HG03558 (cell line): ENCODE measurements around the gene SIMC1.
"Not testable (repeated sequence)": the region's sequence is repeated elsewhere in the genome, so short reads cannot be mapped to it uniquely, and the experiment has no call there.

ENCODE experiments used
- ATAC-seq: cut with Tn5 transposase; IDR thresholded peaks from one replicate; pipeline ENCODE4 v1.9.1; 2021; ENCODE audit warnings: moderate number of reproducible peaks; ENCODE audit not compliant: unreplicated experiment; ENCODE audit errors: extremely low read depth

Gene SIMC1

DNA sequence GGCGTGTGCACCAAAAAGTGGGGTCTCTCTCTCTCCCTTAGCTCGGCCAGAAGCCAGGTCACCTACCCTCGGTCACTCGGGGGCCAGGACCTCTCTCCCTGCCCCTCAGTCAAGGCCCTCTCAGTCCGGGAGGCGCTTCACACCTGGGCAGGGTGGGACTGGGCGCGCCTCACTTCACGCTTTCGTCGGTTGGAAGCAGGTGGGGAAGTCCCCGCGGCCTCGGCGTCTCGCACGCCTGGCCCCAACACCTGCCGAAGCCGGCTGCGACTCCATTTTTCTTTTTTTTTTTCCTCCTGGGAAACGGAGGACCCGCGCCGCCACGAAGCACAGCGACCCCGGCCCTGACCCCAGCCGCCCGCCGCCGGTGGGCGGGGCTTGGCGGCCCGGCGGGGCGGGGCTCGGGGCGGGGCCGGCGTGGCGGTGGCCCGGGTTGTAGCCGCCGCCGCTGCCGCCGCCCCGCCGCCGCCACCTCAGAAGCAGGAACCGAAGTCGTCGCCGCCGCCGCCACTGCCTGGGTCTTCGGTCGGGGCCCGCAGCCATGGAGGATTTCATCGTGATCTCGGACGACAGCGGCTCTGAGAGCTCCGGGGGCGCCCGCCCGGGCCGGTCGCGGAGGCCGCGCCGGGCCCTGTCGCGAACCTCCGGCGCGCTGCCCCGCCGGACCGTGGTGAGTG is at the start of gene SIMC1:
Gene SIMC1 (plus strand): TSS at position 454 of the 674 bp plus-strand sequence. CDS start 85 bp downstream, at position 539.
- ATAC-seq: not testable (repeated sequence)

GRCh38 chr5:176188506-176189193 is 49.6 kb upstream of the SIMC1 start:
- ATAC-seq: no peak

DNA sequence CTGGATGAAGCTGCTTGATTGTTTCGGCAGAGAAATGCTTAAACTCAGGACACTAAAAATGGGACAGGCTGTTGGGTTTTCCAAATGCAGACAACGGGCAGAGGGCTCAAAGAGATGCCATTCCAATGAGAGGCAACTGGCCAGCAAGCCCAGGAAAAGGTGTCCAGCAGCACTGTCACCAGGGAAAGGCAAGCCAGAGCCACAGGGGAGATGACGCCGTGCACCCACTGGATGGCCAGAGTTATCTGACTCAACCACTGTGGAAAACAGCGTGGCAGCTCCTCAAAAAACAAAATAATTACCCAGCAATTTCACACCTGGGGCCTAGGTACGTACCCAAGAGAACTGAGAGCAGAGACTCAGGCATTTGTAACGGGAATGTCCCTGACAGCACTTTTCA is 48.4 kb upstream of the SIMC1 start:
- ATAC-seq: no peak

DNA sequence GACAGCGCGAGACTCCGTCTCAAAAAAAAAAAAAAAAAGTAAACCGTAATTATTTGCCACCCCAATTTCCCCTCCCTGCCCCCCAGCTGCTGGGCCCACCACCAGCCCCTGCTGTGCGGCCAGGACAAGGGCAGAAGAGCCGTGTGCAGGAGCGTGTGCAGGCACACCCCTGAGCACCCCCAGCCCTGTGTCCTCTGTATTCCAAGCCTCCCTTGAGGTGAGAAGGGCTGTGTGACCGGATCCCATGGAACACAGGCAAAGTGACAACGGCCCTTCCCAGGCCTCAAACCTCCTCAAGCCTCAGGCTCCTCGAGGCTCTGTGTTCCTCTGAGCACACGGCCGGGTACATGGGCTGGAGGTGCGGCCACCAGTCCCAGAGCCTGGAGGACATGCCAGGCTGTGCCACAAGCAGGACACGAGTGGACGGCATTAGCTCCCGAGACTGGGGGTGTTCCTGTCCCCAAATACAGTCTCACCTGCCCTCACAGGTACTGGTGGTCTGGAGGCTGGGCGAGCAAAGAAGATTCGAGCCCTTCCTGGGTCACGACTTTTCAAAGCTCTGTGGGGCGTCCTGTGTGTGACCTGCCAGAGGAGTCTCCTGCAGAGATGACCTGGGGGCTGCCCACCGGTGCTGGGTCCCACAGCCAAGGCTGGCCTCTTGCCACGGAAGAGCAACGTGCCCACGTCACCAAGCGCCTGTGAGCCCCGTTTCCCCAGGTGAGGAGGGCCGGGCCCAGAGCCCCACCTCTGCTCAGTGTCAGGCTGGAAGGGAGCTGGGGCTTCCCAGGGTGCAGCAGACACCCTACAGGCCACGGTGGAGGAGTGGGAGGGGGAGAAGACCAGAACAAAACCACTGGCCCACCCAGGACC is 47.1 kb upstream of the SIMC1 start:
- no peak for ATAC-seq

GRCh38 chr5:176192094-176192721 is 46.0 kb upstream of the SIMC1 start:
- no peak for ATAC-seq

DNA sequence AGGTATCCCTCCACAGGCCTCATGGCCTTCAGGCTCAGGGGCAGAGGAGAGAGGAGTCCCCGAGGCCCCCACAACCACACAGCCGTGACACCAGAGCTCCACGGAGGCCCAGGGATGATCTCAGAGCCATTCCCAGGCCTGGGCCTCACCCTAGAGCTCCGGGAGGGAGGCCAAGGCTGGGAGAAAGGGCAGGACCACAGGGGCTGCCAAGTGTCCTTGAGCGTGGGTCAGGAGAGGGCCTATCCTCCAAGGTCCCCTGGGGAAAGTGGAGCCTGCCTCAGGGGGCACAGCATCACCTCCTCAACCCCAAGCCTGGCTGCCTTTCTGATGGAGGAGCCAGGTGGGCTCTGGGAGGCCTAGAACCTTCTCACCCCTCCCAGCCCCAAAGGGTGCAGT is 45.5 kb upstream of the SIMC1 start:
- not testable (repeated sequence) for ATAC-seq

DNA sequence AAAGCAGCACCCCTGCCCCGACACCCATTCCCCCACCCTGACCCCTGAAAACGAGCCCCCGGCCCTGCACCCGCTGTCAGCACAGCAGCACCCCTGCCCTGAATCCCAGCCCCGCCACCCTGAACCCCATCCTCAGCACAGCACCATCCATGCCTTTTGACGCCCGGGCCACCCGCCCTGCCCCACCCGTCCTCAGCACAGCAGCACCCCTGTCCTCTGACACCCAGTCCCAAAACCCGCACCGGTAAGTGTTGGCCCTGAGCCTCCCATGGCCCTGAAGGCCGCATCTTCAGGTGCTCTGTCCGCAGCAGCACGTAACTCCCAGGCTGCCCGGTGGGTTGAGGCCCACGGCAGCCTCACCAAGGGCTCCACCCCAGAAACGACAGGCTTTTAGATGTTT is 44.6 kb upstream of the SIMC1 start:
- ATAC-seq: not testable (repeated sequence)

GRCh38 chr5:176194238-176195083 is 43.8 kb upstream of the SIMC1 start:
- not testable (repeated sequence) for ATAC-seq

DNA sequence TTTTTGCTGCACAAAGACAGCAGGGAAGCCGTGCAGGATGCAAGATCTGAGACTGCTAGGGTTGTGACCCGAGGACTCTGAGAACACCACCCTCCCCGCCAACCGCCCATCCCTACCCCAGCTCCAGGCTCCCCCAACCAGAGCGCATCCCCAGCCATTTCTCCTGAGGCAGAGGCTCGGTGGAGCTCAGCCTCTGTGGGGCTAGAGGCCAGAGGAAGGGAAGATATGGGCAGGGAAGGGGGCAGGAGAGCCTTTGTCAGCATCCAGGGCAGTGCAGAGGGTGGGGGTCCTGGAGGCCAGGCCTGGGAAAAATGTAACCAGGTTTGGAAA is 43.2 kb upstream of the SIMC1 start:
- not testable (repeated sequence) for ATAC-seq

- not testable (repeated sequence) for ATAC-seq
Measured at GRCh38 chr5:176195487-176196207, 42.6 kb upstream of the SIMC1 start.

DNA sequence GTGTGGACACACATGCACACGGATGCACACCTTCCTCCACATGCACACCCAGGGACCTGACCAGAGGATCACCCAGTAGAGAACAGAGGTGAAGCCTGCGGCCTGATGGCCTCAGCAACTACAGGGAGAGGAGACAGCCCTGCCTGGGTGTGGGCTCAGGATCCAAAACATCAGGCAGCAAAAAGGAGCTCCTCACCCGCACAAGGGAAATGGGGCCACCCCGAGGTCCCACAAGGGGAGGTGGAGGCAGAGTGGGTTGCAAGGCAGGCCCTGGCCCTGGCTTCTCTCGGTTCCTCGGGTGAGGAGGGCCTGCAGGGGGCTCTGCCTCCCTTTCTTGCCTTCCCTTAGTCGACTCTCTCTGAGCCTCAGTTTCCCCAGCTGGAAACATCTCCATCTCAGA is 41.4 kb upstream of the SIMC1 start:
- not testable (repeated sequence) for ATAC-seq

GRCh38 chr5:176197234-176197858 is 40.9 kb upstream of the SIMC1 start:
- ATAC-seq: not testable (repeated sequence)

DNA sequence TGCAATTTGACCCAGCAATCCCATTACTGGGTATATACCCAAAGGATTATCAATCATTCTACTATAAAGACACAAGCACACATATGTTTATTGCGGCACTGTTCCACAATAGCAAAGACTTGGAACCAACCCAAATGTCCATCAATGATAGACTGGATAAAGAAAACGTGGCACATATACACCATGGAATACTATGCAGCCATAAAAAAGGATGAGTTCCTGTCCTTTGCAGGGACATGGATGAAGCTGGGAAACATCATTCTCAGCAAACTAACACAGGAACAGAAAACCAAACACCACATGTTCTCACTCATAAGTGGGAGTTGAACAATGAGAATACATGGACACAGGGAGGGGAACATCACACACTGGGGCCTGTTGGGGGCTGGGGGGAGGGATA is 39.9 kb upstream of the SIMC1 start:
- not testable (repeated sequence) for ATAC-seq

- not testable (repeated sequence) for ATAC-seq
Measured at GRCh38 chr5:176198991-176199733, 39.1 kb upstream of the SIMC1 start.

- not testable (repeated sequence) for ATAC-seq
Measured at GRCh38 chr5:176199803-176200399, 38.3 kb upstream of the SIMC1 start.

GRCh38 chr5:176201811-176202210 is 36.4 kb upstream of the SIMC1 start:
- ATAC-seq: no peak

GRCh38 chr5:176203086-176203485 is 35.1 kb upstream of the SIMC1 start:
- ATAC-seq: no peak
